ENCODE measurements around the gene SERP2.
A peak's percentile ranks its signal among the peaks of the same experiment; 100 is the strongest.

The SERP2 gene

GRCh38 chr13:44354884-44355283, 18.7 kb upstream of the SERP2 start:
- H3K27ac ChIP-seq: no peak overlapping the region
- DNase-seq (ENCODE audit: low read depth, low spot score): no peak

- H3K27ac ChIP-seq: no peak overlapping the region
- no peak for DNase-seq (ENCODE audit: low read depth, low spot score)
Observed at GRCh38 chr13:44355621-44356020, 18.0 kb upstream of the SERP2 start.

- no peak for DNase-seq (ENCODE audit: low read depth, low spot score)
- H3K27ac ChIP-seq: no peak overlapping the region
Observed at GRCh38 chr13:44359983-44360375, 13.6 kb upstream of the SERP2 start.

GRCh38 chr13:44362394-44363040, 11.1 kb upstream of the SERP2 start:
- DNase-seq (ENCODE audit: low read depth, low spot score): no peak
- H3K27ac ChIP-seq: no peak overlapping the region

- H3K27ac ChIP-seq: peak overlapping the region; percentile 64
- DNase-seq (ENCODE audit: low read depth, low spot score): no peak
Observed at GRCh38 chr13:44363631-44364344, 9.8 kb upstream of the SERP2 start.

- DNase-seq (ENCODE audit: low read depth, low spot score): no peak
- peak overlapping the region; percentile 64 for H3K27ac ChIP-seq
Observed at GRCh38 chr13:44364345-44365000, 9.2 kb upstream of the SERP2 start.

GRCh38 chr13:44365008-44365407, 8.6 kb upstream of the SERP2 start:
- peak overlapping the region; percentile 64 for H3K27ac ChIP-seq
- DNase-seq (ENCODE audit: low read depth, low spot score): peak; percentile 50

- no peak overlapping the region for H3K27ac ChIP-seq
- no peak for DNase-seq (ENCODE audit: low read depth, low spot score)
Observed at GRCh38 chr13:44365899-44366298, 7.7 kb upstream of the SERP2 start.

- H3K27ac ChIP-seq: no peak overlapping the region
- DNase-seq (ENCODE audit: low read depth, low spot score): no peak
Observed at GRCh38 chr13:44368062-44368591, 5.5 kb upstream of the SERP2 start.

- H3K27ac ChIP-seq: no peak overlapping the region
- no peak for DNase-seq (ENCODE audit: low read depth, low spot score)
Observed at GRCh38 chr13:44368599-44369368, 4.8 kb upstream of the SERP2 start.

GRCh38 chr13:44371421-44371820, 2.2 kb upstream of the SERP2 start:
- no peak for DNase-seq (ENCODE audit: low read depth, low spot score)
- no peak overlapping the region for H3K27ac ChIP-seq

GRCh38 chr13:44373247-44373600, 400 bp upstream of the SERP2 start:
- no peak overlapping the region for H3K27ac ChIP-seq

GRCh38 chr13:44374348-44374712, 706 bp downstream of the SERP2 start:
- H3K27ac ChIP-seq: no peak overlapping the region
- DNase-seq (ENCODE audit: low read depth, low spot score): no peak

More at GRCh38 chr13:44373247-44373600, 400 bp upstream of the SERP2 start:
- DNase-seq (ENCODE audit: low read depth, low spot score): no peak

GRCh38 chr13:44378277-44378676, 4.7 kb downstream of the SERP2 start:
- H3K27ac ChIP-seq: no peak overlapping the region
- no peak for DNase-seq (ENCODE audit: low read depth, low spot score)

GRCh38 chr13:44379885-44380284, 6.3 kb downstream of the SERP2 start:
- DNase-seq (ENCODE audit: low read depth, low spot score): no peak
- H3K27ac ChIP-seq: no peak overlapping the region

GRCh38 chr13:44380404-44381165, 7.0 kb downstream of the SERP2 start:
- H3K27ac ChIP-seq: no peak overlapping the region
- DNase-seq (ENCODE audit: low read depth, low spot score): no peak

- H3K27ac ChIP-seq: no peak overlapping the region
- DNase-seq (ENCODE audit: low read depth, low spot score): no peak
Observed at GRCh38 chr13:44382635-44383145, 9.1 kb downstream of the SERP2 start.

GRCh38 chr13:44383945-44384344, 10.3 kb downstream of the SERP2 start:
- DNase-seq (ENCODE audit: low read depth, low spot score): no peak
- H3K27ac ChIP-seq: no peak overlapping the region

- no peak overlapping the region for H3K27ac ChIP-seq
- no peak for DNase-seq (ENCODE audit: low read depth, low spot score)
Observed at GRCh38 chr13:44384778-44385177, 11.2 kb downstream of the SERP2 start.

GRCh38 chr13:44385401-44385800, 11.8 kb downstream of the SERP2 start:
- H3K27ac ChIP-seq: no peak overlapping the region
- no peak for DNase-seq (ENCODE audit: low read depth, low spot score)

Data from epithelial cell of prostate (primary cell).